Right lobe of liver (tissue), 6 donors: ENCODE data around the gene TPM1. TPM values are rescaled to one million over a fixed set of nuclear protein-coding genes. Genes with fewer than 3 reads are reported as not detected.

Experiments used
- ATAC-seq, 4 donors: fragments of 200-7000 bp; cut with Tn5 transposase; one replicate each; pipeline ENCODE4 v1.9.1; 2020; ENCODE audit warnings: mild to moderate bottlenecking in 4 of 4, moderate library complexity in 4 of 4
- DNase-seq, 3 donors: peaks; one replicate each; pipeline ENCODE4 v3.0.0-alpha.2; 2020
- H3K27ac ChIP-seq, 3 donors: fragments of 200-600 bp; one replicate each; pipeline ENCODE4 v1.8.0; 2022
- H3K27me3 ChIP-seq, 2 donors: fragments of 200-600 bp; one replicate each; pipeline ENCODE4 v1.8.0; 2022
- H3K36me3 ChIP-seq, 4 donors: fragments of 200-600 bp; sonication (generic) in 1 of 4; one replicate each; pipeline versions ENCODE4 v1.5.1 to v1.8.0; 2017 to 2022; ENCODE audit warnings: control low read depth in 1 of 4
- H3K4me1 ChIP-seq, 4 donors: fragments of 200-600 bp; sonication (generic) in 1 of 4; one replicate each; pipeline versions ENCODE4 v1.5.1 to v1.8.0; 2017 to 2022; ENCODE audit warnings: control low read depth in 1 of 4
- H3K4me3 ChIP-seq, 3 donors: fragments of 200-600 bp; one replicate each; pipeline ENCODE4 v1.8.0; 2022
- H3K9me3 ChIP-seq, 4 donors: fragments of 200-600 bp; sonication (generic) in 1 of 4; one replicate each; pipeline versions ENCODE4 v1.5.1 to v1.8.0; 2017 to 2022; ENCODE audit warnings: control low read depth in 1 of 4
- POLR2A ChIP-seq: fragments of 450-650 bp; IDR thresholded peaks from one replicate; pipeline ENCODE4 v1.6.1; 2017; ENCODE audit warnings: antibody characterized with exemption, mild to moderate bottlenecking
- WGBS: methylation state at CpG from one replicate; pipeline ENCODE4 v1.1.6; 2018; ENCODE audit warnings: low coverage, low lambda C conversion rate; ENCODE audit not compliant: insufficient coverage; ENCODE audit errors: missing lambda C conversion rate; 5-methylcytosine and 5-hydroxymethylcytosine counted together
- intact Hi-C, 2 donors: fragments of 100-400 bp; cut with DNase I; formaldehyde crosslinking; loops; one replicate each; pipeline versions ENCODE4 v1.11.2 to v1.14.1; 2022
- total RNA-seq, 6 experiments: library from RNA; depleted of rRNA in 2 of 6; stranded (reverse); fragments of >200 nt in 2 of 6; fragmentation: NEBNext Ultra II Directional in 3 of 6; extraction: Animal tissue kit (Norgen Biotek cat#: 25700) in 3 of 6; gene quantifications; one replicate each; pipeline versions ENCODE4 v1.1.0 to v1.2.4, GENCODE V29; 2016 to 2023
- TF ChIP-seq, protein P1 (sequence below), 4 donors: fragments of 200-600 bp in 3 of 4; fragments of 450-650 bp in 1 of 4; IDR thresholded peaks; one replicate each; pipeline versions ENCODE4 v1.5.1 to v1.8.0; 2016 to 2022; ENCODE audit warnings: antibody characterized with exemption in 4 of 4, mild to moderate bottlenecking in 2 of 4
- donor health status: DM: no; HTN: yes; CAD: no.
- donor health status: DM: no; HTN: no; CAD: no.
- donor health status: DM: no; HTN: no; CAD: no.
- donor health status: DM: no; HTN: yes; CAD: no.
- donor health status: DM: no; HTN: yes; CAD: no.

TPM1 gene
- total RNA-seq, 6 experiments from 2014 or later: 44.3 to 180 (median 91.6) TPM

DNA sequence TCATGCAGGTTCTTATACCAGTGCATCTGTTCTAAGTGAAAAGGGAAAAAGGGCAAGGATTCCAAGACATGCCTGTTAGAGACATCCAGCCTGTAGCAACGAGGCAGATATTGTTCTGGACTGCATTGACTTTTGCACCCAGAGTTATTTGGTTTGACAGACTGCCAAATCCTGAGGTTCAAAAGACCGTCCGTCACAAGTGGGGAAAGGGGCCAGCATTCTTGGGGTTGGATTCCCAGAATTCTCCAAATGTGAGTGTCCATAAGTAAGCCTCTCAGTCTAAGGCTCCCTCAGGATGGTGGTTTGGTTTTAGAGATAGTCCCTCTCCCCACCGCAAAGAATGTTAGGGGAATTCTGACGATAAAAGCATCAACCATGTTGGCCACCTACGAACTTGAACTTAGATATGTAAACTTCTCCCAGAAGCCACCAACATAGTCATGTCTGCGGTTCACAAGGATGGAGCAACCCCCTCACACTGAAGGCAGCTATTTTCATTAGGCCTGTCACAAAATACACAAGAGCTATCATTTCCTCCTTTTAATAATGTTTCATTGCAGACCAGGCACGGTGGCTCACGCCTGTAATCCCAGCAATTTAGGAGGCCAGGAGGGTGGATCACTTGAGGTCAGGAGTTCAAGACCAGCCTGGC lies 65.5 kb downstream of the TPM1 start:
- Histone ChIP-seq H3K27ac (peak overlapping the region; percentile 41 to 56 (median 47)), H3K4me3 (no peak overlapping the region), H3K36me3 (no peaks in the 10 kb centered on the region), H3K9me3 (no peaks in the 10 kb centered on the region), H3K4me1 (peaks cover 0 to 26% (median 14%) of the 10 kb centered on the region in 4 donors), H3K27me3 (no peaks in the 10 kb centered on the region)
- 36% methylated on average over 8 of the region's 9 CpGs for WGBS
- intact Hi-C loops: no loop called here
- DNase-seq (peak in 2 of 3 donors; percentile 38 to 79), ATAC-seq (peak; percentile 78 to 86 (median 81))
- TF ChIP-seq, protein P1, sequence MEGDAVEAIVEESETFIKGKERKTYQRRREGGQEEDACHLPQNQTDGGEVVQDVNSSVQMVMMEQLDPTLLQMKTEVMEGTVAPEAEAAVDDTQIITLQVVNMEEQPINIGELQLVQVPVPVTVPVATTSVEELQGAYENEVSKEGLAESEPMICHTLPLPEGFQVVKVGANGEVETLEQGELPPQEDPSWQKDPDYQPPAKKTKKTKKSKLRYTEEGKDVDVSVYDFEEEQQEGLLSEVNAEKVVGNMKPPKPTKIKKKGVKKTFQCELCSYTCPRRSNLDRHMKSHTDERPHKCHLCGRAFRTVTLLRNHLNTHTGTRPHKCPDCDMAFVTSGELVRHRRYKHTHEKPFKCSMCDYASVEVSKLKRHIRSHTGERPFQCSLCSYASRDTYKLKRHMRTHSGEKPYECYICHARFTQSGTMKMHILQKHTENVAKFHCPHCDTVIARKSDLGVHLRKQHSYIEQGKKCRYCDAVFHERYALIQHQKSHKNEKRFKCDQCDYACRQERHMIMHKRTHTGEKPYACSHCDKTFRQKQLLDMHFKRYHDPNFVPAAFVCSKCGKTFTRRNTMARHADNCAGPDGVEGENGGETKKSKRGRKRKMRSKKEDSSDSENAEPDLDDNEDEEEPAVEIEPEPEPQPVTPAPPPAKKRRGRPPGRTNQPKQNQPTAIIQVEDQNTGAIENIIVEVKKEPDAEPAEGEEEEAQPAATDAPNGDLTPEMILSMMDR (IDR thresholded peaks at IDR 0.05): no peak
- TF ChIP-seq POLR2A: no peak

DNA sequence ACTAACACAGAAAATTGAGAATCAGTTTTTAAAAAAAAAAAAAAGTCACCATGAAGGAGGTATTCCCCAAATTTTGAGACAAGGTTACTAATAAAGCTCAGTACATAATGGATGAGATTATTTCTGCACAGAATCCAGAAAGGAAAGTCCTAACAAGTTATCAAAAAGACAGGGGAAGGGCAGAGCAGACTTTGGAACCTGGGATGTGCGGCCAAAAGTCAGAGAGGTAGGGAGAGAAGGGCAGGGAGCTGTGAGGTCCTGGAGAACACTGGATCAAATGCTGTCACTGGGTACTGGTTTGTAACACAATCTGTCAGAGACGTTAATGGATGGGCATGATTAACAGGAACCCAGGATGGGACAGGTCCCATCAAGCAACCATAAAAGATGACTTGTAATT lies 67.0 kb downstream of the TPM1 start:
- TF ChIP-seq, protein P1 (IDR thresholded peaks at IDR 0.05): no peak
- no peak for TF ChIP-seq POLR2A
- ATAC-seq (peak; percentile 54 to 78 (median 75)), DNase-seq (peak in 2 of 3 donors; percentile 67 to 72)
- intact Hi-C loops: no loop called here
- H3K4me3 ChIP-seq: no peak overlapping the region
- peak overlapping the region in 1 of 3 donors; percentile 56 for H3K27ac ChIP-seq
- no peaks in the 10 kb centered on the region for H3K36me3 ChIP-seq
- H3K4me1 ChIP-seq: peaks cover 0 to 26% (median 14%) of the 10 kb centered on the region in 4 donors
- no peaks in the 10 kb centered on the region for H3K27me3 ChIP-seq
- 31% methylated on average over 2 of the region's 2 CpGs for WGBS
- no peaks in the 10 kb centered on the region for H3K9me3 ChIP-seq

DNA sequence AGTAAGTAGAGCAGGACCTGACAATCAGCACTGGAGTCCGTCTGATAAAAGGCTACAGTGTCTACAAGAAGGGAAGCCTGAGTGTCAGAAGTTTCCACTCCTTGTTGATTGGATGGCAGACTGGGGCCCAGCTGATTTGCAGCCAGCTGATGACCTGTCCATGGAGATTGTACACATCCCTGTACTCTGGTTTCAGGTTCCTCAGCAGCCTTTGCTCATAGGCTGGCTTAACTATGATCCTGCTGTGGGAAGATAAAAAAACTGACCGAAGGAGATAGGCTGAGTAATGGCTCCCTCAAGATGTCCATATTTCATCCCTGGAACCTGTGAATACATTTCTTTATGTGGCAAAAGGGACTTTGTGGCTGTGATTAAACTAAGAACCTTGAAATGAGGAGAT lies 67.4 kb downstream of the TPM1 start:
- no peaks in the 10 kb centered on the region for H3K9me3 ChIP-seq
- intact Hi-C loops: no loop called here
- DNase-seq: no peak
- WGBS: 83% methylated on average over 2 of the region's 2 CpGs
- peaks cover 0 to 26% (median 14%) of the 10 kb centered on the region in 4 donors for H3K4me1 ChIP-seq
- H3K36me3 ChIP-seq: no peaks in the 10 kb centered on the region
- no peaks in the 10 kb centered on the region for H3K27me3 ChIP-seq
- peak overlapping the region in 1 of 3 donors; percentile 24 for H3K27ac ChIP-seq
- peak in 3 of 4 donors; percentile 3 to 13 (median 4) for ATAC-seq
- H3K4me3 ChIP-seq: no peak overlapping the region
- TF ChIP-seq, protein P1 (IDR thresholded peaks at IDR 0.05): no peak
- no peak for TF ChIP-seq POLR2A

DNA sequence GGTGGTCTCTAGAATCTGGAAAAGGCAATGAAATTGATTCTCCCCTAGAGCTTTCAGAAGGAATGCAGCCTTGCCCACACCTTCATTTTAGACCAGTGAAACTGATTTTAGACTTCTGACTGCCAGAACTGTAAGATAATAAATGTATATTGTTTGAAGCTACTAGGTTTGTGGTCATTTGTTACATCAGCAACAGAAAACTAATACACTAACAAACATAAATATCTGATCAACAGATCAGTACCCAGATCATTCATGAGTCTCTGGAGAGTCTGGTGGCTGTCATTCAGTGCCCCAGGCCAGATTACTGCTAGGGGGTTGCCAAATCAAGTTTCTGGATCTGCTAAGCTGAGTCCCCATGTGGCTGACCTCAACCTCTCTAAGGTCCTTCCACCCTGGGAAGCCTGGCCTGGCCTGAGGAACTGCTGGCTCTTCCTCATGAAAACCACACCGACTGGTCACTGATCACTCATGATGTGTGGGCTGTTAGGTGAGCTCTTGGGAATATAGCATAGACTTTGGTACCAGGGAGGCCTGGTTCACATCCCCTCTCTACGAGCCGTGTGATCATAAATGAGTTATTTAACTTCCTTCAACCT lies 68.0 kb downstream of the TPM1 start:
- 100% methylated on average over 2 of the region's 3 CpGs for WGBS
- intact Hi-C loops: no loop called here
- Histone ChIP-seq H3K4me3 (no peak overlapping the region), H3K27me3 (no peaks in the 10 kb centered on the region), H3K36me3 (no peaks in the 10 kb centered on the region), H3K9me3 (no peaks in the 10 kb centered on the region), H3K4me1 (peaks cover 0 to 26% (median 14%) of the 10 kb centered on the region in 4 donors), H3K27ac (no peak overlapping the region)
- TF ChIP-seq, protein P1 (IDR thresholded peaks at IDR 0.05): no peak
- TF ChIP-seq POLR2A: no peak
- DNase-seq (no peak), ATAC-seq (no peak)
